ENCODE data around the gene VAV3.

VAV3 gene

DNA sequence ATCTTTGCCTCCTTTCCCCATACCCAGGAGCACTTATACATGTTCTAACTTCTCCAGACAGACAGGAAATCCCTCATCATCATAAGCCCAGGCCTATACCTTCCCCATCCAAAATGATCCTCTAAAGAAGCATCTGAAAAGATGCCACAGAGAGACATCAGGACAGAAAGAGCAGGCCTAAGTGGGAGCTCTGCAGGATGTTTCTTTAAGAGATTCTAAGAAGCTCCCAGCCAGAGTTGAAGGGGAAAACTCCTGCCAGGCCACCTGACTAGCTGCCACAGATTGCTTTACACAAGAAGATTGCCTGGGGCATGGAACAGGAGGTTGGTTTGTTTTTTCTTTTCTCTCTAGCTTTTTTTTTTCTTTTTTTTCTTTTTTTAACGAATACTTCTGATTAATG lies 275.8 kb downstream of the VAV3 start:
- DNase-seq (ENCODE audit: low spot score) = no peak
- in situ Hi-C loops (cut with MboI; ENCODE audit: low sequenced_read_pairs, unreplicated experiment) = no loop called here
- TF ChIP-seq, protein P1, sequence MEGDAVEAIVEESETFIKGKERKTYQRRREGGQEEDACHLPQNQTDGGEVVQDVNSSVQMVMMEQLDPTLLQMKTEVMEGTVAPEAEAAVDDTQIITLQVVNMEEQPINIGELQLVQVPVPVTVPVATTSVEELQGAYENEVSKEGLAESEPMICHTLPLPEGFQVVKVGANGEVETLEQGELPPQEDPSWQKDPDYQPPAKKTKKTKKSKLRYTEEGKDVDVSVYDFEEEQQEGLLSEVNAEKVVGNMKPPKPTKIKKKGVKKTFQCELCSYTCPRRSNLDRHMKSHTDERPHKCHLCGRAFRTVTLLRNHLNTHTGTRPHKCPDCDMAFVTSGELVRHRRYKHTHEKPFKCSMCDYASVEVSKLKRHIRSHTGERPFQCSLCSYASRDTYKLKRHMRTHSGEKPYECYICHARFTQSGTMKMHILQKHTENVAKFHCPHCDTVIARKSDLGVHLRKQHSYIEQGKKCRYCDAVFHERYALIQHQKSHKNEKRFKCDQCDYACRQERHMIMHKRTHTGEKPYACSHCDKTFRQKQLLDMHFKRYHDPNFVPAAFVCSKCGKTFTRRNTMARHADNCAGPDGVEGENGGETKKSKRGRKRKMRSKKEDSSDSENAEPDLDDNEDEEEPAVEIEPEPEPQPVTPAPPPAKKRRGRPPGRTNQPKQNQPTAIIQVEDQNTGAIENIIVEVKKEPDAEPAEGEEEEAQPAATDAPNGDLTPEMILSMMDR (IDR thresholded peaks at IDR 0.05; ENCODE audit: borderline replicate concordance, control extremely low read depth, extremely low read depth, insufficient read depth, missing control alignments) = no peak

- in situ Hi-C loops (cut with MboI; ENCODE audit: low sequenced_read_pairs, unreplicated experiment) = no loop called here
- TF ChIP-seq, protein P1 (IDR thresholded peaks at IDR 0.05; ENCODE audit: borderline replicate concordance, control extremely low read depth, extremely low read depth, insufficient read depth, missing control alignments) = no peak
- DNase-seq (ENCODE audit: low spot score) = no peak
These were observed 276.9 kb downstream of the VAV3 start for GRCh38 chr1:107687849-107688753.

GRCh38 chr1:107683683-107684082 lies 281.3 kb downstream of the VAV3 start:
- TF ChIP-seq, protein P1 (IDR thresholded peaks at IDR 0.05; ENCODE audit: borderline replicate concordance, control extremely low read depth, extremely low read depth, insufficient read depth, missing control alignments) = no peak
- DNase-seq (ENCODE audit: low spot score) = no peak

DNA sequence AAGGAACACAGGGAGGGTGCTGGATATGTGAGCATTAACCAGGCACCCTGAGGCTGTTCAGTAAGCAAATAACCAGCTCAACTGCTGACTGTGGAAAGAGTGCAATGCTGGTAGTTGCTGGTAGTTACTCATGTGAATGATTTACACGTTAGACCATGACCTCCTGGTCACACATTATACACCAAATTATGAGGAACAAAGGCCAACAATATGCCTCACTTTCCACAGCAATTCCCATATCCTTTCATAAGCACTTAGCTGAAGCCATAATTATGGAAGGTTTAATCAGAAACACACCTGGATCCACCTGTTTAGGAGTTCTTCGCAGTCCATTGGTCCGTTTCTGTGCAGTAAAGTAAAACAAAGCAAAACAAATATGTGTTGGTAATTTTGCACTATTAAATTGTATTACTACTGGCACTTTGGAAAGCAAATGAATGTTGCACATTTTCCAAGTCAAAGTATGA lies 281.8 kb downstream of the VAV3 start:
- no peak for DNase-seq (ENCODE audit: low spot score)
- TF ChIP-seq, protein P1 (IDR thresholded peaks at IDR 0.05; ENCODE audit: borderline replicate concordance, control extremely low read depth, extremely low read depth, insufficient read depth, missing control alignments) = no peak
- in situ Hi-C loops (cut with MboI; ENCODE audit: low sequenced_read_pairs, unreplicated experiment) = no loop called here

More at GRCh38 chr1:107683683-107684082, 281.3 kb downstream of the VAV3 start:
- in situ Hi-C loops (cut with MboI; ENCODE audit: low sequenced_read_pairs, unreplicated experiment) = no loop called here

DNA sequence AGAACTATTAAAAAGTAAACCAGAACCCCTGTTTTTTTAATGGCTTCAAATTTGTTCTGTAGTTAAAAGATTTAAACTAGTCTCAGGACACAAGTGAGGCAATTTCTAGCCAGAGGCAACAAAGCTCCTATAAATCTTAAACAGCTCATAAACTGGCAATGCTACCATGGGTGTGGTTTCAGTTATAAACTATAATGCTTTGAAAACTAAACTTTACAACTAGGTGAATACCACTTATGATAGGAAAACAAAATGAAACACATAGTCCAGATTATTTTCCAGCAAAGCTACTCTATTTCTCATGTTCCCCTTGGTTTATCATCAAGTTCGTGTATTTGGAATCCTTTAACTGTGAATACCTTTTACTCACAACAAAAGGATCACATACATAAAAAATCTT lies 282.5 kb downstream of the VAV3 start:
- in situ Hi-C loops (cut with MboI; ENCODE audit: low sequenced_read_pairs, unreplicated experiment) = no loop called here
- TF ChIP-seq, protein P1 (IDR thresholded peaks at IDR 0.05; ENCODE audit: borderline replicate concordance, control extremely low read depth, extremely low read depth, insufficient read depth, missing control alignments) = no peak
- no peak for DNase-seq (ENCODE audit: low spot score)

GRCh38 chr1:107681001-107681479 lies 283.9 kb downstream of the VAV3 start:
- in situ Hi-C loops (cut with MboI; ENCODE audit: low sequenced_read_pairs, unreplicated experiment) = no loop called here
- TF ChIP-seq, protein P1 (IDR thresholded peaks at IDR 0.05; ENCODE audit: borderline replicate concordance, control extremely low read depth, extremely low read depth, insufficient read depth, missing control alignments) = no peak
- DNase-seq (ENCODE audit: low spot score) = no peak

Data from GM13976 (cell line).